OCI-M2 (cell line): ENCODE measurements around the gene DCBLD2.

ENCODE experiments used
- DNase-seq: peaks from one replicate; lab custom pipeline; 2025; ENCODE audit not compliant: unreplicated experiment; lab: John Stamatoyannopoulos, UW

The DCBLD2 gene

GRCh38 chr3:98901392-98902350 is at the start of gene DCBLD2:
Gene DCBLD2 (minus strand): TSS chr3:98901695. CDS start chr3:98901326, 369 bp downstream.
- DNase-seq = peak; percentile 72

GRCh38 chr3:98945666-98946065 is 44.2 kb upstream of the DCBLD2 start:
- no peak for DNase-seq

GRCh38 chr3:98945101-98945524 is 43.6 kb upstream of the DCBLD2 start:
- DNase-seq = no peak

- no peak for DNase-seq
Observed at GRCh38 chr3:98930413-98930812, 28.9 kb upstream of the DCBLD2 start.

GRCh38 chr3:98921957-98922356 is 20.5 kb upstream of the DCBLD2 start:
- DNase-seq = no peak

GRCh38 chr3:98920166-98920565 is 18.7 kb upstream of the DCBLD2 start:
- no peak for DNase-seq

GRCh38 chr3:98918586-98918985 is 17.1 kb upstream of the DCBLD2 start:
- DNase-seq = no peak

- no peak for DNase-seq
Observed at GRCh38 chr3:98917608-98918007, 16.1 kb upstream of the DCBLD2 start.

GRCh38 chr3:98914210-98915080 is 12.9 kb upstream of the DCBLD2 start:
- no peak for DNase-seq

- no peak for DNase-seq
Observed at GRCh38 chr3:98912448-98912847, 11.0 kb upstream of the DCBLD2 start.

GRCh38 chr3:98906230-98906629 is 4.7 kb upstream of the DCBLD2 start:
- no peak for DNase-seq

- no peak for DNase-seq
Observed at GRCh38 chr3:98903705-98904481, 2.4 kb upstream of the DCBLD2 start.

- no peak for DNase-seq
Observed at GRCh38 chr3:98903099-98903498, 1.6 kb upstream of the DCBLD2 start.

- no peak for DNase-seq
Observed at GRCh38 chr3:98902351-98902740, 851 bp upstream of the DCBLD2 start.

GRCh38 chr3:98901119-98901391 is 440 bp downstream of the DCBLD2 start:
- DNase-seq = no peak

GRCh38 chr3:98900265-98901118 is 1.0 kb downstream of the DCBLD2 start:
- no peak for DNase-seq

GRCh38 chr3:98897701-98898100 is 3.8 kb downstream of the DCBLD2 start:
- DNase-seq = no peak

GRCh38 chr3:98894791-98895576 is 6.5 kb downstream of the DCBLD2 start:
- DNase-seq = no peak

- no peak for DNase-seq
Observed at GRCh38 chr3:98893740-98894139, 7.8 kb downstream of the DCBLD2 start.

- DNase-seq = no peak
Observed at GRCh38 chr3:98892263-98892662, 9.2 kb downstream of the DCBLD2 start.
